H9 (cell line): ENCODE results near the gene ACOXL. TPM values are rescaled to one million over a fixed set of nuclear protein-coding genes. Genes with fewer than 3 reads are reported as not detected.

Source experiments
- DNase-seq: peaks from one replicate; pipeline ENCODE4 v3.0.0-alpha.2; 2017
- H2AFZ ChIP-seq: one replicate; pipeline ENCODE4 v1.6.1; 2013; ENCODE audit warnings: mild to moderate bottlenecking, low read length, control low read depth, moderate library complexity
- H2AK5ac ChIP-seq: 2 replicates; pipeline ENCODE4 v1.6.1; 2013; ENCODE audit warnings: low read length, control low read depth, mixed read lengths; ENCODE audit not compliant: insufficient read length
- H2BK120ac ChIP-seq: one replicate; pipeline ENCODE4 v1.6.1; 2013; ENCODE audit warnings: low read depth, mild to moderate bottlenecking, low read length, control low read depth, inconsistent platforms; ENCODE audit not compliant: poor library complexity, severe bottlenecking
- H2BK12ac ChIP-seq: 2 replicates; pipeline ENCODE4 v1.6.1; 2013; ENCODE audit warnings: low read length, control low read depth, mixed read lengths, low read depth; ENCODE audit not compliant: insufficient read length
- H2BK15ac ChIP-seq: 2 replicates; pipeline ENCODE4 v1.6.1; 2013; ENCODE audit warnings: low read depth, low read length, control low read depth
- H2BK20ac ChIP-seq: one replicate; pipeline ENCODE4 v1.6.1; 2013; ENCODE audit warnings: low read depth, mild to moderate bottlenecking, low read length, control low read depth, inconsistent platforms; ENCODE audit not compliant: poor library complexity, severe bottlenecking
- H2BK5ac ChIP-seq: 2 replicates; pipeline ENCODE4 v1.6.1; 2013; ENCODE audit warnings: low read length, control low read depth, mixed read lengths; ENCODE audit not compliant: insufficient read length
- H3K14ac ChIP-seq: 2 replicates; pipeline ENCODE4 v1.6.1; 2013; ENCODE audit warnings: low read length, control low read depth; ENCODE audit not compliant: insufficient read depth
- H3K18ac ChIP-seq: 2 replicates; pipeline ENCODE4 v1.6.1; 2013; ENCODE audit warnings: low read depth, mild to moderate bottlenecking, mixed read lengths, low read length, control low read depth; ENCODE audit not compliant: insufficient read length
- H3K23ac ChIP-seq: 2 replicates; pipeline ENCODE4 v1.6.1; 2013; ENCODE audit warnings: low read length, control low read depth, mixed read lengths, low read depth; ENCODE audit not compliant: insufficient read length
- H3K23me2 ChIP-seq: 2 replicates; pipeline ENCODE4 v1.6.1; 2013; ENCODE audit warnings: low read depth, mild to moderate bottlenecking, mixed read lengths, low read length, control low read depth; ENCODE audit not compliant: insufficient read length, poor library complexity, severe bottlenecking
- H3K27ac ChIP-seq: 2 replicates; pipeline ENCODE4 v1.5.1; 2013; ENCODE audit warnings: low read length, control low read depth, mixed read lengths, low read depth; ENCODE audit not compliant: insufficient read length
- H3K27me3 ChIP-seq: 2 replicates; pipeline ENCODE4 v1.6.1; 2013; ENCODE audit warnings: low read length, control low read depth, inconsistent platforms; ENCODE audit not compliant: insufficient read depth
- H3K4ac ChIP-seq: 2 replicates; pipeline ENCODE4 v1.6.1; 2013; ENCODE audit warnings: low read depth, mild to moderate bottlenecking, control low read depth, inconsistent platforms, low read length, moderate library complexity
- H3K4me1 ChIP-seq: 2 replicates; pipeline ENCODE4 v1.6.1; 2013; ENCODE audit warnings: low read length, control low read depth, inconsistent platforms; ENCODE audit not compliant: insufficient read depth
- H3K4me2 ChIP-seq: 2 replicates; pipeline ENCODE4 v1.6.1; 2013; ENCODE audit warnings: low read length, control low read depth, mixed read lengths; ENCODE audit not compliant: insufficient read length, insufficient read depth
- H3K56ac ChIP-seq: 2 replicates; pipeline ENCODE4 v1.6.1; 2013; ENCODE audit warnings: low read depth, mild to moderate bottlenecking, mixed read lengths, low read length, control low read depth; ENCODE audit not compliant: insufficient read length
- H3K79me1 ChIP-seq: 2 replicates; pipeline ENCODE4 v1.6.1; 2013; ENCODE audit warnings: low read depth, mild to moderate bottlenecking, moderate library complexity, low read length, control low read depth, inconsistent platforms; ENCODE audit not compliant: insufficient read depth, poor library complexity, severe bottlenecking
- H3K79me2 ChIP-seq: 2 replicates; pipeline ENCODE4 v1.6.1; 2013; ENCODE audit warnings: low read length, control low read depth, inconsistent platforms; ENCODE audit not compliant: insufficient read depth
- H3K9ac ChIP-seq: 2 replicates; pipeline ENCODE4 v1.6.1; 2013; ENCODE audit warnings: low read length, control low read depth, mixed read lengths; ENCODE audit not compliant: insufficient read length; ENCODE audit errors: extremely low read depth
- H3K9me3 ChIP-seq: one replicate; pipeline ENCODE4 v1.6.1; 2013; ENCODE audit warnings: low read depth, low read length, inconsistent platforms; ENCODE audit not compliant: control insufficient read depth
- H3T11ph ChIP-seq: one replicate; pipeline ENCODE4 v1.6.1; 2013; ENCODE audit warnings: mild to moderate bottlenecking, low read length, control low read depth, inconsistent platforms
- H4K20me1 ChIP-seq: one replicate; pipeline ENCODE4 v1.6.1; 2013; ENCODE audit not compliant: control insufficient read depth, insufficient read length, insufficient read depth
- H4K5ac ChIP-seq: 2 replicates; pipeline ENCODE4 v1.6.1; 2013; ENCODE audit warnings: low read depth, mild to moderate bottlenecking, mixed read lengths, low read length, control low read depth; ENCODE audit not compliant: insufficient read length
- H4K8ac ChIP-seq: replicated peaks from 2 replicates; pipeline ENCODE4 v1.6.1; 2013; ENCODE audit warnings: low read length, control low read depth, mixed read lengths, low read depth; ENCODE audit not compliant: insufficient read length
- H4K91ac ChIP-seq: 2 replicates; pipeline ENCODE4 v1.6.1; 2013; ENCODE audit warnings: low read depth, mild to moderate bottlenecking, moderate library complexity, mixed read lengths, low read length, control low read depth; ENCODE audit not compliant: insufficient read length
- H3K27ac Mint-ChIP-seq, 3 experiments: 2 replicates in 2 of 3; 3 replicates in 1 of 3; pipeline ENCODE4 v1.8.0; 2020 to 2021; ENCODE audit warnings: mixed read lengths in 3 of 3, mild to moderate bottlenecking in 1 of 3, moderate library complexity in 1 of 3
- H3K27me3 Mint-ChIP-seq: 2 replicates; pipeline ENCODE4 v1.8.0; 2021; ENCODE audit warnings: low read depth, mild to moderate bottlenecking, moderate library complexity, mixed read lengths
- H3K36me3 Mint-ChIP-seq, 3 experiments: 2 replicates in 2 of 3; 3 replicates in 1 of 3; pipeline ENCODE4 v1.8.0; 2020 to 2021; ENCODE audit warnings: low read depth in 3 of 3, mixed read lengths in 3 of 3; ENCODE audit not compliant: insufficient read depth in 1 of 3
- H3K4me1 Mint-ChIP-seq, 2 experiments: 2 replicates each; pipeline ENCODE4 v1.8.0; 2020; ENCODE audit warnings: mixed read lengths in 2 of 2
- H3K4me3 Mint-ChIP-seq, 2 experiments: 2 replicates in 1 of 2; 3 replicates in 1 of 2; pipeline ENCODE4 v1.8.0; 2020 to 2021; ENCODE audit warnings: mild to moderate bottlenecking in 2 of 2, mixed read lengths in 2 of 2, moderate library complexity in 1 of 2
- H3K9me3 Mint-ChIP-seq, 2 experiments: 2 replicates in 1 of 2; 3 replicates in 1 of 2; pipeline ENCODE4 v1.8.0; 2020; ENCODE audit warnings: mild to moderate bottlenecking in 2 of 2, mixed read lengths in 2 of 2, moderate library complexity in 1 of 2
- WGBS: extraction: QIAGEN DNeasy Blood & Tissue Kit; methylation state at CpG from one replicate; pipeline ENCODE4 v1.1.7; 2013; ENCODE audit warnings: missing lambda C conversion rate, low lambda C conversion rate, mixed read lengths; ENCODE audit not compliant: insufficient read length; ENCODE audit errors: extremely low coverage; 5-methylcytosine and 5-hydroxymethylcytosine counted together
- total RNA-seq: library from RNA; stranded (reverse); gene quantifications from 2 replicates; pipeline ENCODE4 v1.2.1, GENCODE V29; 2021
- TF ChIP-seq, protein P1 (sequence below): fragments of 200-600 bp; sonication (generic); conservative IDR thresholded peaks from 3 replicates; pipeline ENCODE4 v1.8.0; 2021; ENCODE audit warnings: antibody characterized with exemption, mild to moderate bottlenecking

Gene ACOXL
- total RNA-seq, 1 experiment from 2014 or later, result 37.6 TPM

DNA sequence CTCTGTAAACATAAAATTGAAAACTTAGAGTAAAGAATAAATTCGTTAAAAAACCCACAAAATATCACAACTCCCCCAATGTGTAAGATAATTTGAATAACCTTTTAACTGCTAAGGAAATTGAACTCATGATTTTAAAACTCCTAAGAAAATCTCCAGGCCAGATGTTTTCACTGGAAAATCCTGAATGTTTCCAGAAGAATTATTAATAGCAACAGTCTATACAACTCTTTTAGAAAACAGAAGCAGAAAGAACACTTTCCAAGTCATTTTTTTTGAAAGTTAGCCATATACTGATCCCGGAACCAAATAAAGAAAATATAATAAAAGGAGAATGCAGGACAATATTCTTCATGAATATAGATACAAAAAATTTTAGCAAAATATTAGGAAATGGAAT lies 165.6 kb downstream of the ACOXL start:
- Histone ChIP-seq H4K20me1 (no peaks in the 10 kb centered on the region), H3K18ac (no peak overlapping the region), H3K9me3 (no peaks in the 10 kb centered on the region), H3K79me1 (no peaks in the 10 kb centered on the region), H2BK5ac (no peak overlapping the region), H3K23me2 (no peaks in the 10 kb centered on the region), H3K14ac (no peak overlapping the region), H2AFZ (no peak overlapping the region), H3K27ac (no peak overlapping the region), H3T11ph (no peak overlapping the region), H3K9ac (no peak overlapping the region), H2AK5ac (no peak overlapping the region), H3K4ac (no peak overlapping the region), H3K56ac (no peak overlapping the region), H3K4me1 (no peaks in the 10 kb centered on the region), H2BK120ac (no peak overlapping the region), H3K27me3 (no peaks in the 10 kb centered on the region), H3K23ac (no peak overlapping the region), H4K5ac (no peak overlapping the region), H3K79me2 (no peaks in the 10 kb centered on the region), H4K91ac (no peak overlapping the region), H4K8ac (no peak overlapping the region), H2BK20ac (no peak overlapping the region), H3K4me2 (no peak overlapping the region), H2BK15ac (no peak overlapping the region), H2BK12ac (no peak overlapping the region)
- TF ChIP-seq, protein P1, sequence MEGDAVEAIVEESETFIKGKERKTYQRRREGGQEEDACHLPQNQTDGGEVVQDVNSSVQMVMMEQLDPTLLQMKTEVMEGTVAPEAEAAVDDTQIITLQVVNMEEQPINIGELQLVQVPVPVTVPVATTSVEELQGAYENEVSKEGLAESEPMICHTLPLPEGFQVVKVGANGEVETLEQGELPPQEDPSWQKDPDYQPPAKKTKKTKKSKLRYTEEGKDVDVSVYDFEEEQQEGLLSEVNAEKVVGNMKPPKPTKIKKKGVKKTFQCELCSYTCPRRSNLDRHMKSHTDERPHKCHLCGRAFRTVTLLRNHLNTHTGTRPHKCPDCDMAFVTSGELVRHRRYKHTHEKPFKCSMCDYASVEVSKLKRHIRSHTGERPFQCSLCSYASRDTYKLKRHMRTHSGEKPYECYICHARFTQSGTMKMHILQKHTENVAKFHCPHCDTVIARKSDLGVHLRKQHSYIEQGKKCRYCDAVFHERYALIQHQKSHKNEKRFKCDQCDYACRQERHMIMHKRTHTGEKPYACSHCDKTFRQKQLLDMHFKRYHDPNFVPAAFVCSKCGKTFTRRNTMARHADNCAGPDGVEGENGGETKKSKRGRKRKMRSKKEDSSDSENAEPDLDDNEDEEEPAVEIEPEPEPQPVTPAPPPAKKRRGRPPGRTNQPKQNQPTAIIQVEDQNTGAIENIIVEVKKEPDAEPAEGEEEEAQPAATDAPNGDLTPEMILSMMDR, result no peak
- peaks cover 7 to 18% (median 13%) of the 10 kb centered on the region in 3 experiments for H3K36me3 Mint-ChIP-seq
- no peak overlapping the region for H3K4me3 Mint-ChIP-seq
- no peak for DNase-seq
- no CpG with 5 or more reads among the region's 2 CpGs for WGBS
- no peaks in the 10 kb centered on the region for H3K27me3 Mint-ChIP-seq
- H3K4me1 Mint-ChIP-seq, result peaks cover 0 to 8% of the 10 kb centered on the region in 2 experiments; a peak in 2 of 4 replicates
- peaks cover 7 to 13% of the 10 kb centered on the region in 2 experiments; a peak in 4 of 5 replicates for H3K9me3 Mint-ChIP-seq
- no peak overlapping the region for H3K27ac Mint-ChIP-seq
